IMR-90 (cell line): ENCODE results near the gene NCAPG2. TPM values are rescaled to one million over a fixed set of nuclear protein-coding genes. Genes with fewer than 3 reads are reported as not detected.

Source experiments
- ATAC-seq: fragments of 200-7000 bp; cut with Tn5 transposase; 2 replicates; pipeline ENCODE4 v1.9.1; 2020; ENCODE audit warnings: low read depth, mild to moderate bottlenecking, moderate library complexity
- BruUV-seq: library from RNA; stranded (reverse); fragments of 400-500 nt; replicated peaks from 2 replicates; lab custom pipeline; 2021; lab: Mats Ljungman, UMichigan
- CTCF ChIA-PET: fragments of 300-600 bp; formaldehyde crosslinking; extraction: SDS; loops from one replicate; lab custom pipeline; 2021; ENCODE audit warnings: antibody characterized with exemption; lab: Yijun Ruan, JAX
- POLR2A ChIA-PET: fragments of 300-600 bp; sonication (Branson Sonifier 250); formaldehyde crosslinking; loops from one replicate; lab custom pipeline; 2022; ENCODE audit warnings: antibody characterized with exemption; ENCODE audit not compliant: unreplicated experiment; lab: Charles Lee
- DNase-seq: peaks from one replicate; pipeline ENCODE4 v3.0.0; 2013
- H2AFZ ChIP-seq: replicated peaks from 2 replicates; pipeline ENCODE3; 2013; ENCODE audit warnings: low read length, mild to moderate bottlenecking; ENCODE audit not compliant: poor library complexity
- H2AK5ac ChIP-seq: 2 replicates; pipeline ENCODE4 v1.6.1; 2013; ENCODE audit warnings: low read depth, low read length, inconsistent platforms
- H2AK9ac ChIP-seq: replicated peaks from 2 replicates; pipeline ENCODE3; 2013; ENCODE audit warnings: mild to moderate bottlenecking, low read depth, low read length, moderate library complexity; ENCODE audit not compliant: poor library complexity
- H2BK120ac ChIP-seq: 2 replicates; pipeline ENCODE4 v1.6.1; 2013; ENCODE audit warnings: low read depth, low read length, inconsistent platforms
- H2BK15ac ChIP-seq: 3 replicates; pipeline ENCODE4 v1.6.1; 2013; ENCODE audit warnings: low read depth, low read length, inconsistent platforms
- H2BK20ac ChIP-seq: 2 replicates; pipeline ENCODE4 v1.6.1; 2013; ENCODE audit warnings: low read depth, mild to moderate bottlenecking, inconsistent platforms, low read length, moderate library complexity
- H2BK5ac ChIP-seq: 2 replicates; pipeline ENCODE4 v1.6.1; 2013; ENCODE audit warnings: mild to moderate bottlenecking, low read depth, low read length, inconsistent platforms; ENCODE audit not compliant: poor library complexity, severe bottlenecking
- H3K14ac ChIP-seq: replicated peaks from 2 replicates; pipeline ENCODE4 v1.6.1; 2013; ENCODE audit warnings: low read depth, low read length, inconsistent platforms
- H3K18ac ChIP-seq: 2 replicates; pipeline ENCODE4 v1.6.1; 2013; ENCODE audit warnings: low read depth, low read length, control low read depth
- H3K23ac ChIP-seq: 2 replicates; pipeline ENCODE4 v1.6.1; 2013; ENCODE audit warnings: low read depth, low read length, inconsistent platforms
- H3K27ac ChIP-seq: 2 replicates; pipeline ENCODE4 v1.5.1; 2013; ENCODE audit warnings: mild to moderate bottlenecking, control low read depth, low read length; ENCODE audit not compliant: insufficient read depth
- H3K27me3 ChIP-seq: 2 replicates; pipeline ENCODE4 v1.6.1; 2013; ENCODE audit warnings: low read length; ENCODE audit not compliant: control insufficient read depth, insufficient read depth
- H3K36me3 ChIP-seq: 2 replicates; pipeline ENCODE4 v1.6.1; 2013; ENCODE audit warnings: low read length, mixed read lengths; ENCODE audit not compliant: control insufficient read depth, insufficient read depth
- H3K4ac ChIP-seq: 2 replicates; pipeline ENCODE4 v1.6.1; 2013; ENCODE audit warnings: low read depth, low read length, inconsistent platforms
- H3K4me1 ChIP-seq: 2 replicates; pipeline ENCODE4 v1.6.1; 2013; ENCODE audit warnings: low read length, mixed read lengths; ENCODE audit not compliant: control insufficient read depth, insufficient read depth
- H3K4me2 ChIP-seq: 2 replicates; pipeline ENCODE4 v1.6.1; 2013; ENCODE audit warnings: low read depth, mild to moderate bottlenecking, control low read depth, low read length, moderate library complexity
- H3K4me3 ChIP-seq: 2 replicates; pipeline ENCODE4 v1.5.1; 2013; ENCODE audit warnings: low read depth, mild to moderate bottlenecking, control low read depth, low read length, moderate library complexity; ENCODE audit not compliant: insufficient read depth
- H3K56ac ChIP-seq: 2 replicates; pipeline ENCODE4 v1.6.1; 2013; ENCODE audit warnings: low read length, inconsistent platforms; ENCODE audit not compliant: insufficient read depth; ENCODE audit errors: extremely low read depth
- H3K79me1 ChIP-seq, 2 experiments: 2 replicates each; pipeline ENCODE4 v1.6.1; 2013; ENCODE audit warnings: low read length in 2 of 2, inconsistent platforms in 1 of 2, low read depth in 1 of 2
- H3K9ac ChIP-seq: 2 replicates; pipeline ENCODE4 v1.6.1; 2013; ENCODE audit warnings: low read depth, low read length, control low read depth
- H3K9me1 ChIP-seq: 2 replicates; pipeline ENCODE4 v1.6.1; 2013; ENCODE audit warnings: low read length, inconsistent platforms; ENCODE audit not compliant: insufficient read depth
- H3K9me3 ChIP-seq: 2 replicates; pipeline ENCODE4 v1.6.1; 2013; ENCODE audit warnings: low read length; ENCODE audit not compliant: control insufficient read depth, insufficient read depth
- H4K20me1 ChIP-seq: 2 replicates; pipeline ENCODE4 v1.6.1; 2013; ENCODE audit warnings: low read length, inconsistent platforms; ENCODE audit not compliant: insufficient read depth
- H4K5ac ChIP-seq: 2 replicates; pipeline ENCODE4 v1.6.1; 2013; ENCODE audit warnings: mild to moderate bottlenecking, low read depth, low read length, control low read depth
- H4K8ac ChIP-seq, 2 experiments: 2 replicates each; pipeline ENCODE4 v1.6.1; 2013; ENCODE audit warnings: low read depth in 2 of 2, low read length in 2 of 2, control low read depth in 1 of 2, inconsistent platforms in 1 of 2
- H4K91ac ChIP-seq: 2 replicates; pipeline ENCODE4 v1.6.1; 2013; ENCODE audit warnings: low read depth, low read length, inconsistent platforms; ENCODE audit not compliant: insufficient read depth
- FOS ChIP-seq: fragments of 150-350 bp; IDR thresholded peaks from 2 replicates; pipeline ENCODE4 v1.6.1; 2016; ENCODE audit warnings: low read depth, low read length
- RAD21 ChIP-seq: IDR thresholded peaks from 2 replicates; pipeline ENCODE4 v1.6.1; 2012; ENCODE audit warnings: low read length, improper control_type of control experiment
- WGBS, 2 experiments: methylation state at CpG; one replicate each; pipeline versions ENCODE4 v1.1.5 to v1.1.7; 2013; ENCODE audit warnings: missing lambda C conversion rate in 2 of 2; ENCODE audit not compliant: insufficient read length in 1 of 2; ENCODE audit errors: extremely low coverage in 2 of 2; 5-methylcytosine and 5-hydroxymethylcytosine counted together
- dilution Hi-C: fragments of 300-500 bp; cut with HindIII; formaldehyde crosslinking; loops from one replicate; pipeline ENCODE4 v1.14.3; 2018; ENCODE audit warnings: low sequenced_read_pairs; ENCODE audit not compliant: unreplicated experiment
- in situ Hi-C: fragments of 300-500 bp; cut with MboI; formaldehyde crosslinking; loops from 3 replicates; pipeline ENCODE4 v1.14.3; 2019; ENCODE audit warnings: low sequenced_read_pairs, inconsistent platforms, mixed read lengths
- intact Hi-C: fragments of 100-400 bp; cut with micrococcal nuclease; formaldehyde crosslinking; loops from 2 replicates; pipeline ENCODE4 v1.10.0; 2022
- polyA plus RNA-seq, 3 experiments: library from polyadenylated mRNA; depleted of rRNA; stranded (reverse); fragments of >200 nt; gene quantifications; 2 replicates each; pipeline ENCODE4 v1.2.3, GENCODE V29; 2012; ENCODE audit warnings: low replicate concordance in 1 of 3
- total RNA-seq: library from RNA; depleted of rRNA; stranded (reverse); fragments of >200 nt; gene quantifications from 2 replicates; pipeline ENCODE4 v1.2.3, GENCODE V29; 2012

The NCAPG2 gene
- total and polyA plus RNA-seq, 2 of the 4 experiments (the other 2 are of a cell fraction): 25.6 to 25.8 TPM

DNA sequence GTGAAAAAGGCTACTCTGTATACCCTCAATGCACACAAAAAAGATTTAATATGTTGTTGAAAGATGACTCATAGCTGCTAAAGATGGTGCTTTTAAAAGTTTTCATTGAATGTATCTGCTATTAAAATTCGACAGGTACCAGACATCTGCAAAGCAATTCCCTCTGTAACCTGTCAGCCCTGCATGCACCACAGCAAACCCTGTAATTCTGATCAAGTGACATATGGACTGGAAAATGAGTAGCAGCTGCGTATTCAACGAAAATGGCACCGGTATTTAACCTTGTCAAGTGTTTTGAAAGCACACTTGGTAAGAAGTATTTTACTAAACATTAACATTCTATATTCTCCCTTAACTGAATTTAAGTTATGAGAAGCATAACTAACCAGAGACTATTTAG is 58.8 kb downstream of the NCAPG2 start:
- intact Hi-C loops: no loop called here
- Histone ChIP-seq H4K8ac (no peak overlapping the region), H3K4me3 (no peak overlapping the region), H3K9me3 (no peaks in the 10 kb centered on the region), H2AK5ac (no peak overlapping the region), H3K4me2 (no peak overlapping the region), H3K18ac (no peak overlapping the region), H2BK20ac (no peak overlapping the region), H3K9me1 (peaks cover 11% of the 10 kb centered on the region), H4K20me1 (no peaks in the 10 kb centered on the region), H3K27ac (no peak overlapping the region), H2AFZ (no peak overlapping the region), H4K5ac (no peak overlapping the region), H3K23ac (no peak overlapping the region), H3K36me3 (peaks cover 8% of the 10 kb centered on the region; the same call in 1 of the 2 replicates), H4K91ac (no peak overlapping the region), H2BK120ac (peak overlapping the region; percentile 10; the same call in 1 of the 2 replicates), H3K4ac (no peak overlapping the region; the same call in 1 of the 2 replicates), H2AK9ac (no peak overlapping the region), H3K9ac (no peak overlapping the region), H3K14ac (no peak overlapping the region; the same call in 1 of the 2 replicates), H3K56ac (no peak overlapping the region), H2BK5ac (no peak overlapping the region), H2BK15ac (no peak overlapping the region), H3K79me1 (peaks cover 22 to 38% of the 10 kb centered on the region in 2 experiments), H3K27me3 (no peaks in the 10 kb centered on the region), H3K4me1 (peaks cover 13% of the 10 kb centered on the region)
- 80% methylated on average over 1 of the region's 4 CpGs; no CpG with 5 or more reads in 1 of the 2 experiments for WGBS, 2 experiments
- ATAC-seq (no peak), DNase-seq (no peak)
- dilution Hi-C loops: no loop called here
- ChIA-PET CTCF (interaction anchor here (1.2 kb wide), 1 partner anchor 27 kb away, joined by 3 read pairs; no protein-coding TSS in a partner anchor), POLR2A (no interaction called here)
- in situ Hi-C loops: no loop called here
- TF ChIP-seq FOS (0 out of 2 replicates have a peak, but pooled peaks have one; percentile 4), RAD21 (no peak)
- BruUV-seq: no TSS peak
